HG03558 (cell line): ENCODE measurements around the gene IFITM2.

ENCODE experiments used
- ATAC-seq: cut with Tn5 transposase; IDR thresholded peaks from one replicate; pipeline ENCODE4 v1.9.1; 2021; ENCODE audit warnings: moderate number of reproducible peaks; ENCODE audit not compliant: unreplicated experiment; ENCODE audit errors: extremely low read depth

Gene IFITM2

GRCh38 chr11:358129-358800, 50.6 kb downstream of the IFITM2 start:
- ATAC-seq: no peak
